ENCODE data around the gene WFDC10A.
"Not testable (repeated sequence)": the region's sequence is repeated elsewhere in the genome, so short reads cannot be mapped to it uniquely, and the experiment has no call there.

The WFDC10A gene

GRCh38 chr20:45629496-45630100 is at the start of gene WFDC10A:
WFDC10A (plus strand) TSS chr20:45629739; CDS start chr20:45629814, 75 bp downstream.
- in situ Hi-C loops (cut with MboI; ENCODE audit: low sequenced_read_pairs), result no loop called here

GRCh38 chr20:45581702-45582101 is 47.8 kb upstream of the WFDC10A start:
- in situ Hi-C loops (cut with MboI; ENCODE audit: low sequenced_read_pairs), result no loop called here

- in situ Hi-C loops (cut with MboI; ENCODE audit: low sequenced_read_pairs), result no loop called here
Measured at GRCh38 chr20:45583502-45583901, 46.0 kb upstream of the WFDC10A start.

GRCh38 chr20:45584294-45584693 is 45.2 kb upstream of the WFDC10A start:
- in situ Hi-C loops (cut with MboI; ENCODE audit: low sequenced_read_pairs), result not testable (repeated sequence)

- in situ Hi-C loops (cut with MboI; ENCODE audit: low sequenced_read_pairs), result not testable (repeated sequence)
Measured at GRCh38 chr20:45585986-45586385, 43.6 kb upstream of the WFDC10A start.

GRCh38 chr20:45588800-45589199 is 40.7 kb upstream of the WFDC10A start:
- in situ Hi-C loops (cut with MboI; ENCODE audit: low sequenced_read_pairs), result no loop called here

GRCh38 chr20:45589725-45590124 is 39.8 kb upstream of the WFDC10A start:
- in situ Hi-C loops (cut with MboI; ENCODE audit: low sequenced_read_pairs), result no loop called here

GRCh38 chr20:45592574-45593189 is 36.9 kb upstream of the WFDC10A start:
- in situ Hi-C loops (cut with MboI; ENCODE audit: low sequenced_read_pairs), result no loop called here

GRCh38 chr20:45593498-45593897 is 36.0 kb upstream of the WFDC10A start:
- in situ Hi-C loops (cut with MboI; ENCODE audit: low sequenced_read_pairs), result no loop called here

- in situ Hi-C loops (cut with MboI; ENCODE audit: low sequenced_read_pairs), result no loop called here
Measured at GRCh38 chr20:45595235-45595634, 34.3 kb upstream of the WFDC10A start.

- in situ Hi-C loops (cut with MboI; ENCODE audit: low sequenced_read_pairs), result no loop called here
Measured at GRCh38 chr20:45607810-45608209, 21.7 kb upstream of the WFDC10A start.

- in situ Hi-C loops (cut with MboI; ENCODE audit: low sequenced_read_pairs), result no loop called here
Measured at GRCh38 chr20:45611054-45611453, 18.5 kb upstream of the WFDC10A start.

GRCh38 chr20:45612314-45612713 is 17.2 kb upstream of the WFDC10A start:
- in situ Hi-C loops (cut with MboI; ENCODE audit: low sequenced_read_pairs), result no loop called here

GRCh38 chr20:45617591-45617990 is 11.9 kb upstream of the WFDC10A start:
- in situ Hi-C loops (cut with MboI; ENCODE audit: low sequenced_read_pairs), result no loop called here

GRCh38 chr20:45621593-45621992 is 7.9 kb upstream of the WFDC10A start:
- in situ Hi-C loops (cut with MboI; ENCODE audit: low sequenced_read_pairs), result no loop called here

- in situ Hi-C loops (cut with MboI; ENCODE audit: low sequenced_read_pairs), result no loop called here
Measured at GRCh38 chr20:45626540-45626939, 3.0 kb upstream of the WFDC10A start.

GRCh38 chr20:45630371-45630770 is 832 bp downstream of the WFDC10A start:
- in situ Hi-C loops (cut with MboI; ENCODE audit: low sequenced_read_pairs), result no loop called here

GRCh38 chr20:45631184-45631583 is 1.6 kb downstream of the WFDC10A start, which contains the start of gene WFDC9:
WFDC9 (minus strand) TSS chr20:45631284; CDS start chr20:45610181, 21,103 bp downstream.
- in situ Hi-C loops (cut with MboI; ENCODE audit: low sequenced_read_pairs), result no loop called here

GRCh38 chr20:45636513-45636912 is 7.0 kb downstream of the WFDC10A start:
- in situ Hi-C loops (cut with MboI; ENCODE audit: low sequenced_read_pairs), result no loop called here

- in situ Hi-C loops (cut with MboI; ENCODE audit: low sequenced_read_pairs), result no loop called here
Measured at GRCh38 chr20:45639687-45640086, 10.1 kb downstream of the WFDC10A start.

GRCh38 chr20:45641076-45641475 is 11.5 kb downstream of the WFDC10A start:
- in situ Hi-C loops (cut with MboI; ENCODE audit: low sequenced_read_pairs), result not testable (repeated sequence)

- in situ Hi-C loops (cut with MboI; ENCODE audit: low sequenced_read_pairs), result not testable (repeated sequence)
Measured at GRCh38 chr20:45645869-45646268, 16.3 kb downstream of the WFDC10A start.

GRCh38 chr20:45646875-45647274 is 17.3 kb downstream of the WFDC10A start:
- in situ Hi-C loops (cut with MboI; ENCODE audit: low sequenced_read_pairs), result no loop called here

All from HL-60/S4 treated with phorbol 12-myristate 13-acetate at 8.2 ng/mL for 4 days and 3 days (cell line).